Skin epidermis (tissue), 12 donors: ENCODE results near the gene TSPY8.
"Not testable (repeated sequence)": the region's sequence is repeated elsewhere in the genome, so short reads cannot be mapped to it uniquely, and the experiment has no call there.

Source experiments
- H3K27ac ChIP-seq, 21 experiments: fragments of 200-600 bp; sonication (generic) in 11 of 21; one replicate each; pipeline ENCODE4 v1.5.0; 2020; ENCODE audit warnings: mild to moderate bottlenecking in 3 of 21, inconsistent platforms in 2 of 21, moderate library complexity in 2 of 21
- H3K4me3 ChIP-seq, 7 experiments: fragments of 200-600 bp; sonication (generic) in 2 of 7; one replicate each; pipeline ENCODE4 v1.5.0; 2020; ENCODE audit warnings: inconsistent platforms in 2 of 7, mild to moderate bottlenecking in 2 of 7, moderate library complexity in 1 of 7

TSPY8 gene

GRCh38 chrY:9357497-9357896 is at the start of gene TSPY8:
Gene TSPY8, plus strand, starts transcription at chrY:9357797. Its CDS starts 46 bp downstream, at chrY:9357843.
- H3K4me3 ChIP-seq, H3K27ac ChIP-seq: not testable (repeated sequence)

GRCh38 chrY:9320996-9321395 is 36.6 kb upstream of the TSPY8 start:
- H3K4me3 ChIP-seq: no peak overlapping the region
- H3K27ac ChIP-seq: no peak overlapping the region

- not testable (repeated sequence) for H3K27ac ChIP-seq, H3K4me3 ChIP-seq
These were observed 20.4 kb upstream of the TSPY8 start, which contains the start of gene TSPY4 for GRCh38 chrY:9337164-9337563. Gene TSPY4, plus strand, starts transcription at chrY:9337464. Its CDS starts 46 bp downstream, at chrY:9337510.

- H3K27ac ChIP-seq, H3K4me3 ChIP-seq: not testable (repeated sequence)
These were observed 38.9 kb downstream of the TSPY8 start for GRCh38 chrY:9396527-9396926.

GRCh38 chrY:9398121-9398520 is 40.5 kb downstream of the TSPY8 start, which contains the start of gene TSPY3:
Gene TSPY3, plus strand, starts transcription at chrY:9398421. Its CDS starts 46 bp downstream, at chrY:9398467.
- H3K4me3 ChIP-seq, H3K27ac ChIP-seq: not testable (repeated sequence)
